IPS DF 6.9 (cell line): ENCODE results near the gene DAB1.

Experiments
- DNase-seq: peaks from one replicate; pipeline ENCODE4 v3.0.0-alpha.2; 2013; ENCODE audit warnings: low read depth, low spot score
- H3K27ac ChIP-seq: one replicate; pipeline ENCODE4 v1.5.1; 2013; ENCODE audit warnings: low read length, control low read depth
- H3K27me3 ChIP-seq: 2 replicates; pipeline ENCODE4 v1.6.1; 2013; ENCODE audit warnings: mild to moderate bottlenecking, low read length; ENCODE audit not compliant: control insufficient read depth, insufficient read depth
- H3K36me3 ChIP-seq: 2 replicates; pipeline ENCODE4 v1.6.1; 2013; ENCODE audit warnings: low read length; ENCODE audit not compliant: control insufficient read depth, insufficient read depth
- H3K4me1 ChIP-seq: 2 replicates; pipeline ENCODE4 v1.6.1; 2013; ENCODE audit warnings: low read length; ENCODE audit not compliant: control insufficient read depth, insufficient read depth
- H3K4me3 ChIP-seq: 2 replicates; pipeline ENCODE4 v1.5.1; 2013; ENCODE audit warnings: mild to moderate bottlenecking, low read length
- H3K9me3 ChIP-seq: 2 replicates; pipeline ENCODE4 v1.6.1; 2013; ENCODE audit warnings: low read length, inconsistent platforms; ENCODE audit not compliant: control insufficient read depth, insufficient read depth
- WGBS: extraction: QIAGEN DNeasy Blood & Tissue Kit; methylation state at CpG from one replicate; pipeline ENCODE4 v1.1.7; 2013; ENCODE audit warnings: mixed read lengths, missing lambda C conversion rate; ENCODE audit not compliant: insufficient read length, insufficient coverage; 5-methylcytosine and 5-hydroxymethylcytosine counted together

Gene DAB1

GRCh38 chr1:57447551-57447950, 23.7 kb upstream of the DAB1 start:
- no peaks in the 10 kb centered on the region for H3K36me3 ChIP-seq
- H3K4me3 ChIP-seq, result no peak overlapping the region
- DNase-seq, result no peak
- H3K9me3 ChIP-seq, result no peaks in the 10 kb centered on the region
- H3K4me1 ChIP-seq, result no peaks in the 10 kb centered on the region
- WGBS, result no CpG with 5 or more reads among the region's 3 CpGs
- H3K27me3 ChIP-seq, result no peaks in the 10 kb centered on the region
- no peak overlapping the region for H3K27ac ChIP-seq

- Histone ChIP-seq H3K27ac (no peak overlapping the region), H3K4me1 (no peaks in the 10 kb centered on the region), H3K27me3 (no peaks in the 10 kb centered on the region), H3K4me3 (no peak overlapping the region), H3K9me3 (no peaks in the 10 kb centered on the region), H3K36me3 (no peaks in the 10 kb centered on the region)
- no peak for DNase-seq
Measured at GRCh38 chr1:57443004-57443403, 19.1 kb upstream of the DAB1 start.

- Histone ChIP-seq H3K4me3 (no peak overlapping the region), H3K36me3 (no peaks in the 10 kb centered on the region), H3K27me3 (no peaks in the 10 kb centered on the region), H3K4me1 (no peaks in the 10 kb centered on the region), H3K9me3 (no peaks in the 10 kb centered on the region), H3K27ac (no peak overlapping the region)
- no peak for DNase-seq
- WGBS, result no CpG with 5 or more reads among the region's 1 CpG
Measured at GRCh38 chr1:57440096-57440495, 16.2 kb upstream of the DAB1 start.

GRCh38 chr1:57431400-57431799, 7.5 kb upstream of the DAB1 start:
- Histone ChIP-seq H3K27me3 (no peaks in the 10 kb centered on the region), H3K9me3 (no peaks in the 10 kb centered on the region), H3K27ac (no peak overlapping the region), H3K4me3 (no peak overlapping the region), H3K36me3 (no peaks in the 10 kb centered on the region), H3K4me1 (no peaks in the 10 kb centered on the region)
- no peak for DNase-seq
- WGBS, result no CpG with 5 or more reads among the region's 5 CpGs

GRCh38 chr1:57424231-57425027, 569 bp upstream of the DAB1 start:
- H3K9me3 ChIP-seq, result no peaks in the 10 kb centered on the region
- DNase-seq, result no peak
- H3K27me3 ChIP-seq, result no peaks in the 10 kb centered on the region; the same call in 1 of the 2 replicates
- no CpG with 5 or more reads among the region's 63 CpGs for WGBS
- H3K4me1 ChIP-seq, result no peaks in the 10 kb centered on the region
- no peaks in the 10 kb centered on the region for H3K36me3 ChIP-seq
- peak overlapping the region; percentile 80; the same call in 1 of the 2 replicates for H3K4me3 ChIP-seq
- no peak overlapping the region for H3K27ac ChIP-seq

- Histone ChIP-seq H3K4me1 (no peaks in the 10 kb centered on the region), H3K36me3 (no peaks in the 10 kb centered on the region), H3K27ac (no peak overlapping the region), H3K4me3 (peak overlapping the region; percentile 80; the same call in 1 of the 2 replicates), H3K27me3 (no peaks in the 10 kb centered on the region; the same call in 1 of the 2 replicates), H3K9me3 (no peaks in the 10 kb centered on the region)
- no CpG with 5 or more reads among the region's 36 CpGs for WGBS
- no peak for DNase-seq
Measured at GRCh38 chr1:57423135-57423655, 665 bp downstream of the DAB1 start.

GRCh38 chr1:57422271-57423134, 1.4 kb downstream of the DAB1 start:
- H3K4me3 ChIP-seq, result peak overlapping the region; percentile 80
- no peaks in the 10 kb centered on the region for H3K36me3 ChIP-seq
- no CpG with 5 or more reads among the region's 66 CpGs for WGBS
- no peaks in the 10 kb centered on the region for H3K4me1 ChIP-seq
- no peaks in the 10 kb centered on the region for H3K9me3 ChIP-seq
- H3K27ac ChIP-seq, result no peak overlapping the region
- no peaks in the 10 kb centered on the region; the same call in 1 of the 2 replicates for H3K27me3 ChIP-seq
- no peak for DNase-seq

- Histone ChIP-seq H3K4me3 (peak overlapping the region; percentile 80; the same call in 1 of the 2 replicates), H3K4me1 (no peaks in the 10 kb centered on the region), H3K9me3 (no peaks in the 10 kb centered on the region), H3K27ac (no peak overlapping the region), H3K27me3 (no peaks in the 10 kb centered on the region; the same call in 1 of the 2 replicates), H3K36me3 (no peaks in the 10 kb centered on the region)
- WGBS, result no CpG with 5 or more reads among the region's 10 CpGs
- DNase-seq, result no peak
Measured at GRCh38 chr1:57421806-57422205, 2.1 kb downstream of the DAB1 start.

GRCh38 chr1:57420981-57421785, 2.7 kb downstream of the DAB1 start:
- no peaks in the 10 kb centered on the region for H3K4me1 ChIP-seq
- no peaks in the 10 kb centered on the region for H3K36me3 ChIP-seq
- no CpG with 5 or more reads among the region's 9 CpGs for WGBS
- no peak overlapping the region for H3K27ac ChIP-seq
- DNase-seq, result no peak
- H3K9me3 ChIP-seq, result no peaks in the 10 kb centered on the region
- no peaks in the 10 kb centered on the region; the same call in 1 of the 2 replicates for H3K27me3 ChIP-seq
- H3K4me3 ChIP-seq, result no peak overlapping the region; the same call in 1 of the 2 replicates

GRCh38 chr1:57418971-57419370, 4.9 kb downstream of the DAB1 start:
- H3K4me1 ChIP-seq, result no peaks in the 10 kb centered on the region
- H3K36me3 ChIP-seq, result no peaks in the 10 kb centered on the region
- WGBS, result no CpG with 5 or more reads among the region's 4 CpGs
- H3K4me3 ChIP-seq, result no peak overlapping the region
- no peaks in the 10 kb centered on the region for H3K9me3 ChIP-seq
- DNase-seq, result no peak
- no peaks in the 10 kb centered on the region for H3K27me3 ChIP-seq
- H3K27ac ChIP-seq, result no peak overlapping the region
